SK-N-SH treated with all-trans-retinoic acid at 6 μM for 48 hours (cell line): ENCODE measurements around the gene SPOCK1.

Source experiments
- ATAC-seq: fragments of 200-7000 bp; cut with Tn5 transposase; 3 replicates; pipeline ENCODE4 v1.9.1; 2020; ENCODE audit warnings: mild to moderate bottlenecking, moderate library complexity
- ARNTL ChIP-seq: fragments of 450-650 bp; formaldehyde crosslinking; IDR thresholded peaks from 2 replicates; pipeline ENCODE4 v1.5.0; 2020; ENCODE audit warnings: low read depth, mild to moderate bottlenecking, moderate library complexity, borderline replicate concordance
- BACH2 ChIP-seq: fragments of 250-450 bp; sonication (Bioruptor Pico); IDR thresholded peaks from 2 replicates; pipeline ENCODE4 v1.9.0; 2021; ENCODE audit warnings: mild to moderate bottlenecking, borderline replicate concordance
- CSDC2 ChIP-seq: fragments of 250-450 bp; sonication (Bioruptor Pico); IDR thresholded peaks from 2 replicates; pipeline ENCODE4 v1.5.0; 2020; ENCODE audit warnings: mild to moderate bottlenecking, moderate library complexity
- ESRRG ChIP-seq: fragments of 250-450 bp; sonication (Bioruptor Pico); IDR thresholded peaks from 2 replicates; pipeline ENCODE4 v1.6.1; 2021; ENCODE audit warnings: mild to moderate bottlenecking
- GLIS3 ChIP-seq: fragments of 250-450 bp; sonication (Bioruptor Pico); IDR thresholded peaks from 2 replicates; pipeline ENCODE4 v1.5.0; 2020; ENCODE audit warnings: mild to moderate bottlenecking, moderate library complexity
- ISL1 ChIP-seq: fragments of 250-450 bp; sonication (Bioruptor Pico); IDR thresholded peaks from 2 replicates; pipeline ENCODE4 v2.1.2; 2022; ENCODE audit warnings: mild to moderate bottlenecking, moderate library complexity
- PPARA ChIP-seq: fragments of 250-450 bp; sonication (Bioruptor Pico); IDR thresholded peaks from 2 replicates; pipeline ENCODE4 v1.5.0; 2020; ENCODE audit warnings: mild to moderate bottlenecking, borderline replicate concordance
- RARB ChIP-seq: fragments of 250-450 bp; sonication (Bioruptor Pico); IDR thresholded peaks from 2 replicates; pipeline ENCODE4 v1.8.0; 2021; ENCODE audit warnings: mild to moderate bottlenecking, moderate library complexity
- SNAI2 ChIP-seq: fragments of 250-450 bp; sonication (Bioruptor Pico); IDR thresholded peaks from 2 replicates; pipeline ENCODE4 v1.5.0; 2020; ENCODE audit warnings: mild to moderate bottlenecking, moderate library complexity
- TCF4 ChIP-seq: fragments of 250-450 bp; sonication (Bioruptor Pico); IDR thresholded peaks from 2 replicates; pipeline ENCODE4 v1.8.0; 2021; ENCODE audit warnings: mild to moderate bottlenecking, moderate library complexity, borderline replicate concordance
- TOX ChIP-seq: fragments of 250-450 bp; sonication (Bioruptor Pico); IDR thresholded peaks from 2 replicates; pipeline ENCODE4 v1.8.0; 2021; ENCODE audit warnings: mild to moderate bottlenecking, moderate library complexity, borderline replicate concordance
- ZC3H10 ChIP-seq: fragments of 250-450 bp; sonication (Bioruptor Pico); IDR thresholded peaks from 2 replicates; pipeline ENCODE4 v1.5.1; 2021; ENCODE audit warnings: mild to moderate bottlenecking, moderate library complexity
- ZFP3 ChIP-seq: fragments of 250-450 bp; sonication (Bioruptor Pico); IDR thresholded peaks from 2 replicates; pipeline ENCODE4 v1.5.0; 2020; ENCODE audit warnings: mild to moderate bottlenecking, moderate library complexity
- ZFP30 ChIP-seq: fragments of 450-650 bp; formaldehyde crosslinking; IDR thresholded peaks from 2 replicates; pipeline ENCODE4 v1.5.0; 2022; ENCODE audit warnings: mild to moderate bottlenecking, moderate library complexity
- ZNF70 ChIP-seq: fragments of 450-650 bp; formaldehyde crosslinking; IDR thresholded peaks from 2 replicates; pipeline ENCODE4 v1.5.0; 2020; ENCODE audit warnings: mild to moderate bottlenecking, moderate library complexity
- ZNF8 ChIP-seq: fragments of 450-650 bp; formaldehyde crosslinking; IDR thresholded peaks from 2 replicates; pipeline ENCODE4 v1.5.0; 2020; ENCODE audit warnings: mild to moderate bottlenecking, moderate library complexity
- TF ChIP-seq, protein P1 (sequence below): fragments of 250-450 bp; sonication (Bioruptor Pico); IDR thresholded peaks from 2 replicates; pipeline ENCODE4 v1.5.1; 2021; ENCODE audit warnings: mild to moderate bottlenecking, moderate library complexity
- TF ChIP-seq, protein P2 (sequence below): fragments of 250-450 bp; sonication (Bioruptor Pico); IDR thresholded peaks from 2 replicates; pipeline ENCODE4 v1.8.0; 2020; ENCODE audit warnings: mild to moderate bottlenecking, moderate library complexity, borderline replicate concordance
- TF ChIP-seq, protein P3 (sequence below): fragments of 250-450 bp; sonication (Bioruptor Pico); IDR thresholded peaks from 2 replicates; pipeline ENCODE4 v1.8.0; 2021; ENCODE audit warnings: low read depth, mild to moderate bottlenecking, moderate library complexity, borderline replicate concordance

The SPOCK1 gene

DNA sequence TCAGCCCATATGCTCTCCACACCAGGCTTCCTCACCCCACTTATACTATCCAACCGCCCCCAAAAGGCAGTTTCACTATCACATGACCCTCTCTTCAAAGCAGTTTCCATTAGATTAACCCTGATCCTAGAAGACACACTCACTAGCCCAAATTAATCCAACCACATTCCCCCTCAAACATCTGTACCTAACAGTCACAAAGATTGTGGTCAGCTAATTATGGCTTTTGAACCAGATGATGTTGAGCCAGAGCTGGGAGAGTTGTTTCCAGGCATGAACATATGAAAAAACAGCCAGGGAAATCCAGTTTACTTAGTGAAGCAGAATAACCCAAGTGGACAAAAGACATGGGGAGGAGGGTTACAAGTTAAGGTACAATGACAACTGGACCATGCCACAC, 131.2 kb downstream of the SPOCK1 start:
- no peak for ATAC-seq
- TF ChIP-seq RARB (CRISPR knock-in tag) (no peak), ZFP3 (CRISPR knock-in tag) (no peak), TCF4 (CRISPR knock-in tag) (no peak), TOX (CRISPR knock-in tag) (no peak), PPARA (no peak), ZC3H10 (CRISPR knock-in tag) (no peak), BACH2 (CRISPR knock-in tag) (no peak), SNAI2 (CRISPR knock-in tag) (no peak), CSDC2 (CRISPR knock-in tag) (no peak), ZNF70 (no peak), ARNTL (CRISPR knock-in tag) (no peak), ZNF8 (CRISPR knock-in tag) (no peak), ESRRG (no peak), ZFP30 (CRISPR knock-in tag) (no peak), GLIS3 (CRISPR knock-in tag) (no peak)
- TF ChIP-seq, protein P1, sequence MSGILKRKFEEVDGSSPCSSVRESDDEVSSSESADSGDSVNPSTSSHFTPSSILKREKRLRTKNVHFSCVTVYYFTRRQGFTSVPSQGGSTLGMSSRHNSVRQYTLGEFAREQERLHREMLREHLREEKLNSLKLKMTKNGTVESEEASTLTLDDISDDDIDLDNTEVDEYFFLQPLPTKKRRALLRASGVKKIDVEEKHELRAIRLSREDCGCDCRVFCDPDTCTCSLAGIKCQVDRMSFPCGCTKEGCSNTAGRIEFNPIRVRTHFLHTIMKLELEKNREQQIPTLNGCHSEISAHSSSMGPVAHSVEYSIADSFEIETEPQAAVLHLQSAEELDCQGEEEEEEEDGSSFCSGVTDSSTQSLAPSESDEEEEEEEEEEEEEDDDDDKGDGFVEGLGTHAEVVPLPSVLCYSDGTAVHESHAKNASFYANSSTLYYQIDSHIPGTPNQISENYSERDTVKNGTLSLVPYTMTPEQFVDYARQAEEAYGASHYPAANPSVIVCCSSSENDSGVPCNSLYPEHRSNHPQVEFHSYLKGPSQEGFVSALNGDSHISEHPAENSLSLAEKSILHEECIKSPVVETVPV (CRISPR knock-in tag): no peak
- TF ChIP-seq, protein P2, sequence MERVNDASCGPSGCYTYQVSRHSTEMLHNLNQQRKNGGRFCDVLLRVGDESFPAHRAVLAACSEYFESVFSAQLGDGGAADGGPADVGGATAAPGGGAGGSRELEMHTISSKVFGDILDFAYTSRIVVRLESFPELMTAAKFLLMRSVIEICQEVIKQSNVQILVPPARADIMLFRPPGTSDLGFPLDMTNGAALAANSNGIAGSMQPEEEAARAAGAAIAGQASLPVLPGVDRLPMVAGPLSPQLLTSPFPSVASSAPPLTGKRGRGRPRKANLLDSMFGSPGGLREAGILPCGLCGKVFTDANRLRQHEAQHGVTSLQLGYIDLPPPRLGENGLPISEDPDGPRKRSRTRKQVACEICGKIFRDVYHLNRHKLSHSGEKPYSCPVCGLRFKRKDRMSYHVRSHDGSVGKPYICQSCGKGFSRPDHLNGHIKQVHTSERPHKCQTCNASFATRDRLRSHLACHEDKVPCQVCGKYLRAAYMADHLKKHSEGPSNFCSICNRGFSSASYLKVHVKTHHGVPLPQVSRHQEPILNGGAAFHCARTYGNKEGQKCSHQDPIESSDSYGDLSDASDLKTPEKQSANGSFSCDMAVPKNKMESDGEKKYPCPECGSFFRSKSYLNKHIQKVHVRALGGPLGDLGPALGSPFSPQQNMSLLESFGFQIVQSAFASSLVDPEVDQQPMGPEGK: no peak
- TF ChIP-seq, protein P3, sequence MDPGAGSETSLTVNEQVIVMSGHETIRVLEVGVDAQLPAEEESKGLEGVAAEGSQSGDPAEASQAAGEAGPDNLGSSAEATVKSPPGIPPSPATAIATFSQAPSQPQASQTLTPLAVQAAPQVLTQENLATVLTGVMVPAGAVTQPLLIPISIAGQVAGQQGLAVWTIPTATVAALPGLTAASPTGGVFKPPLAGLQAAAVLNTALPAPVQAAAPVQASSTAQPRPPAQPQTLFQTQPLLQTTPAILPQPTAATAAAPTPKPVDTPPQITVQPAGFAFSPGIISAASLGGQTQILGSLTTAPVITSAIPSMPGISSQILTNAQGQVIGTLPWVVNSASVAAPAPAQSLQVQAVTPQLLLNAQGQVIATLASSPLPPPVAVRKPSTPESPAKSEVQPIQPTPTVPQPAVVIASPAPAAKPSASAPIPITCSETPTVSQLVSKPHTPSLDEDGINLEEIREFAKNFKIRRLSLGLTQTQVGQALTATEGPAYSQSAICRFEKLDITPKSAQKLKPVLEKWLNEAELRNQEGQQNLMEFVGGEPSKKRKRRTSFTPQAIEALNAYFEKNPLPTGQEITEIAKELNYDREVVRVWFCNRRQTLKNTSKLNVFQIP (CRISPR knock-in tag): no peak

DNA sequence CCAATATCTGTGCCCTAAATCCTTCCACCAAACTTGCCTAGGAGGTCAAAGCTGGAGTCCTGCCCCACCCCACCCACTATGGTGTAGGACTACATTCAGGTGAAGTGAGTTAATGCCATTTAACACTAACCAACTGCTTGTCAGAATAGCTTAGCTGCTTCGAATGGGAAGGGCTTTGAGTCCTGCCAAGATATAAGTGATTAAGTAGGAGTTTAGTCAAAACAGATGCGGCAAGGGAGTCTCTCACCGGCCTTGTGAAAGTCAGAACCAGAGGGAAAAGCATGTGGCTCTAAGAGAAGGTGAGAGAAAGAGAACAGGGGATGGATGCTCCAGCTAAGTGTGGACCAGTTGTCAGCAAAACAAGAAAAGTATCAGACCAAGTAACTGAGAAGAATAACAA, 132.6 kb downstream of the SPOCK1 start:
- no peak for TF ChIP-seq GLIS3 (CRISPR knock-in tag)
- peak; percentile 24; the same call in 1 of the 2 replicates for TF ChIP-seq ISL1 (CRISPR knock-in tag)
- TF ChIP-seq, all 23 proteins: peak for 1
- no peak for ATAC-seq

DNA sequence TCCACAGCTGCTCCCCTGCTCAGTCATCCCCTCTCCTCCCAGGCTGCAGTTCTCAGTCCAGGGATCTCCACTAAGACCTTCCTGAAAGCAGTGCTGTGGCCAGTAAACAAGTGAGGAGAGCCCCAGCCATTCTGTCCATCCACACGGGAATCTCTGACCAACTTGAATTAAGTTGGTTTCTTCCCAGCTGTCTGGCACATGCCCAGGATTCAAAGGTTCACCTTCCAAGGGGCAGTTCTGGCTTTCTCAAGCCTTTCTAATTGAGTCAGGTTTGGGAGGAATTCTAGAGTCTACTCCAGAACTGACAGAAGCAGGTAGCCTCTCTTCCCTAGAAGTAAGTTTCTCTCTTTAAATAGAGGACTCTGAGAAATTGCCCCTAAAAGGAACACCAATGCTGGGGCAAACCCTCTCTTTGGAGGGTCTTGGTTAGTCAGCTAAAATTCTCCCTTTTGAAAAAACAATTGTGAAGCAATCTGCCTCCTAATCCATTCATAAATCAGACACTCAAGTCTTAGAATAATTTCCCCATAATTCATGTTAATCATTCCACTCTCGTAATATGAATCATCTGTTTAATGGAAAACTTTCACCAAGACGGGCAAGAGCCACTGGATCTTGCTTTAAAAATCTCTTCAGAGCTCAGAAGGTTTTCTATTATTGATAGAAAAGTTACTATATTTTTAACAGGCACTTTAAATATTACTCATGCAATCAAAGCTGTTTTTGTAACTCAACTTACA, 133.8 kb downstream of the SPOCK1 start:
- no peak for ATAC-seq
- no peak for TF ChIP-seq ZC3H10 (CRISPR knock-in tag)
- peak; percentile 59 for TF ChIP-seq ISL1 (CRISPR knock-in tag)

DNA sequence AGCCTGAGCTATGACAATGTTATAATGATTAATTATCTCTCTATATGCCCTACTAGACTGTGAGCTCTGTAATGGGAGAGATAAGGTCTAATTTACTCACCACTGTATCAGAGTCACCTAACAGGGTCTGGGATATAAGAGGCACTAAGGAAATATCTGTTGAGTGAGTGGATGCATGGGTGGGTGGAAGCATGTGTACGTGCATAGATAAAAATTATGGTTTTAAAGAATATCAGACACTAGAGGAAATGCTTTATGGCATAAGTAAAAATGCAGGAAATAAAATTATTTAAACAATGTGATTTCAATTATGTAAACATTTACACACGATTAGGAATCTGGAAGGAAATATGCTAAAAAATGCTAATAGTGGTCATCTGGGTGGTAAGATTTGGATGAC, 137.8 kb downstream of the SPOCK1 start:
- no peak for ATAC-seq
- TF ChIP-seq ZNF8 (CRISPR knock-in tag) (no peak), ISL1 (CRISPR knock-in tag) (no peak), BACH2 (CRISPR knock-in tag) (no peak), TOX (CRISPR knock-in tag) (no peak)
- TF ChIP-seq, protein P3 (CRISPR knock-in tag): no peak

DNA sequence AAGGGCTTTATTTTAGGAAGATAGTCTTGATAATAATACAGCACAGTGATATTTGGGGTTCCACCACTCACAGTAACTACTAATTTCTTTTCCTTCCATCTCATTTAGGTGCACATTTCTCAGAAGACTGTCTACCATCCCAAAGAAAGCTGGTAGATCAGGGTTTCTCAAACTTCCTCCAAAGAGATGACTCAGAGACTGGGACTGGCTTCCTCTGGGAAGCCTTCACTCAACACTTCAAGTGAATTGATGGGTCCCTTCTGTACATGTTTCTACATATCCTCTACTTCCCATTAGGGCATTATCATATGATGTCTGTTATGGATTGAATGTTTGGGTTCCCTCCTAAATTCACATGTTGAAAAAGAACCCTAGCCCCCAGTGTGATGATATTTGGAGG, 138.5 kb downstream of the SPOCK1 start:
- TF ChIP-seq SNAI2 (CRISPR knock-in tag) (no peak), ZFP3 (CRISPR knock-in tag) (no peak), ZNF70 (no peak)
- TF ChIP-seq, protein P3 (CRISPR knock-in tag): no peak
- TF ChIP-seq, protein P2: no peak
- TF ChIP-seq, protein P1 (CRISPR knock-in tag): no peak
- ATAC-seq: no peak
